Breast epithelium (tissue), 4 donors: Measurements from ENCODE around the gene OR4B1. TPM values are rescaled to one million over a fixed set of nuclear protein-coding genes. Genes with fewer than 3 reads are reported as not detected.
"Not testable (repeated sequence)": the region's sequence is repeated elsewhere in the genome, so short reads cannot be mapped to it uniquely, and the experiment has no call there.

ENCODE experiments used
- DNase-seq, 2 donors: peaks; one replicate each; pipeline ENCODE4 v3.0.0-alpha.2; 2019; ENCODE audit warnings: low spot score in 2 of 2
- H3K27ac ChIP-seq, 2 donors: fragments of 200-600 bp; sonication (generic) in 1 of 2; one replicate each; pipeline ENCODE4 v1.5.1; 2016 to 2019; ENCODE audit warnings: mild to moderate bottlenecking in 1 of 2
- H3K27me3 ChIP-seq, 2 donors: fragments of 200-600 bp; sonication (generic) in 1 of 2; one replicate each; pipeline versions ENCODE4 v1.5.1 to v1.6.0; 2017 to 2019; ENCODE audit warnings: control low read depth in 1 of 2, mild to moderate bottlenecking in 1 of 2
- H3K36me3 ChIP-seq: fragments of 200-600 bp; one replicate; pipeline ENCODE4 v1.5.1; 2019
- H3K4me1 ChIP-seq, 2 donors: fragments of 200-600 bp; sonication (generic); one replicate each; pipeline ENCODE4 v1.5.1; 2016 to 2019; ENCODE audit warnings: control low read depth in 1 of 2
- H3K4me3 ChIP-seq, 3 donors: fragments of 200-600 bp; sonication (generic); 1 replicate in 2 of 3; 2 replicates in 1 of 3; pipeline ENCODE4 v1.5.1; 2016 to 2019; ENCODE audit warnings: mild to moderate bottlenecking in 3 of 3, moderate library complexity in 2 of 3
- H3K9me3 ChIP-seq, 2 donors: fragments of 200-600 bp; sonication (generic) in 1 of 2; one replicate each; pipeline ENCODE4 v1.5.1; 2016 to 2019; ENCODE audit warnings: control low read depth in 1 of 2
- CTCF ChIP-seq, 3 donors: fragments of 450-650 bp; IDR thresholded peaks; one replicate each; pipeline ENCODE4 v1.5.1; 2016 to 2017; ENCODE audit warnings: antibody characterized with exemption in 3 of 3, mild to moderate bottlenecking in 3 of 3, moderate library complexity in 3 of 3
- POLR2A ChIP-seq: fragments of 450-650 bp; IDR thresholded peaks from one replicate; pipeline ENCODE4 v1.6.1; 2016; ENCODE audit warnings: antibody characterized with exemption, mild to moderate bottlenecking, moderate library complexity
- POLR2AphosphoS5 ChIP-seq, 3 donors: sonication (generic); formaldehyde crosslinking; IDR thresholded peaks; one replicate each; pipeline ENCODE4 v1.6.1; 2017; ENCODE audit warnings: antibody characterized with exemption in 3 of 3
- intact Hi-C: fragments of 100-400 bp; cut with DNase I; formaldehyde crosslinking; loops from one replicate; pipeline ENCODE4 v1.15.1; 2023; ENCODE audit warnings: low total_unique reads
- total RNA-seq, 3 donors: library from RNA; depleted of rRNA; stranded (reverse); fragments of >200 nt; gene quantifications; one replicate each; pipeline ENCODE4 v1.1.0, GENCODE V29; 2016

OR4B1 gene
- total RNA-seq, 3 donors from 2014 or later = not detected

DNA sequence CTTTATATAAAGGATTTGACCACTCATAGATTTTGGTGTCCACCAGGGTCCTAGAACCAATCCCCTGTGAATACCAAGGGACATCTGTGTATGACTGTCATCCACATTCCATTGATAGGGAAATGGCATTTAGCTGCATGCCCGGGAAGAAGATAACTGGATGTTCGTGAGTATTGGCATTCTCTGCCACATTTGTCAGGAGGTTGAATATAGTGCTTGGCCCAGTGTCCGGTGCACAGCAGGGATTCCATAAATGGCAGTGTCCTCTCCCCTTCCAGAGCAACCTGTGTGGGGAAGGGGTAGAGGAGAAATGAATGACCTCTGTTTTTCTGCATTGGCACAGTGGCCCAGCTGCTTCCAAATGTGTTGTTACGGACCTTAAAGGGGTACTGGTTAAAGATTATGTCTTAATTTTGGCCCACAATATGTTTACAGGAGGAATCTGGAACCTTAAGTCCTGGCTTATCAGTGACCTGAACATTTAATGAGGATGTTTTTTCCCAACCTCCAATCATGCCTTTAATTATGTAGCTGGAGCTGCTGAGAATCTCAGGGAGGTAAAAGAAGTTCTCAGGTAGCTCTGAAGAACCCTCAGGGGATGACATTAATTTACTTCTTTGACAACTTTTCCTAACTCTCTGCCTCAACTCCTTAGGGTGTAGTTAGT is 33.6 kb upstream of the OR4B1 start:
- no peak for DNase-seq
- TF ChIP-seq CTCF (IDR thresholded peaks at IDR 0.05) (no peak), POLR2A (no peak), POLR2AphosphoS5 (IDR thresholded peaks at IDR 0.05) (no peak)
- Histone ChIP-seq H3K36me3 (no peaks in the 10 kb centered on the region), H3K4me1 (no peaks in the 10 kb centered on the region), H3K27me3 (no peaks in the 10 kb centered on the region), H3K4me3 (no peak overlapping the region), H3K27ac (no peak overlapping the region), H3K9me3 (no peaks in the 10 kb centered on the region)
- intact Hi-C loops = no loop called here

GRCh38 chr11:48184452-48184851 is 32.2 kb upstream of the OR4B1 start:
- no peak for DNase-seq
- no peaks in the 10 kb centered on the region for H3K27me3 ChIP-seq
- TF ChIP-seq CTCF (IDR thresholded peaks at IDR 0.05) = no peak
- TF ChIP-seq POLR2A = no peak
- no peaks in the 10 kb centered on the region for H3K36me3 ChIP-seq
- no peak overlapping the region for H3K4me3 ChIP-seq
- H3K4me1 ChIP-seq = no peaks in the 10 kb centered on the region
- intact Hi-C loops = no loop called here
- H3K9me3 ChIP-seq = no peaks in the 10 kb centered on the region
- H3K27ac ChIP-seq = no peak overlapping the region

DNA sequence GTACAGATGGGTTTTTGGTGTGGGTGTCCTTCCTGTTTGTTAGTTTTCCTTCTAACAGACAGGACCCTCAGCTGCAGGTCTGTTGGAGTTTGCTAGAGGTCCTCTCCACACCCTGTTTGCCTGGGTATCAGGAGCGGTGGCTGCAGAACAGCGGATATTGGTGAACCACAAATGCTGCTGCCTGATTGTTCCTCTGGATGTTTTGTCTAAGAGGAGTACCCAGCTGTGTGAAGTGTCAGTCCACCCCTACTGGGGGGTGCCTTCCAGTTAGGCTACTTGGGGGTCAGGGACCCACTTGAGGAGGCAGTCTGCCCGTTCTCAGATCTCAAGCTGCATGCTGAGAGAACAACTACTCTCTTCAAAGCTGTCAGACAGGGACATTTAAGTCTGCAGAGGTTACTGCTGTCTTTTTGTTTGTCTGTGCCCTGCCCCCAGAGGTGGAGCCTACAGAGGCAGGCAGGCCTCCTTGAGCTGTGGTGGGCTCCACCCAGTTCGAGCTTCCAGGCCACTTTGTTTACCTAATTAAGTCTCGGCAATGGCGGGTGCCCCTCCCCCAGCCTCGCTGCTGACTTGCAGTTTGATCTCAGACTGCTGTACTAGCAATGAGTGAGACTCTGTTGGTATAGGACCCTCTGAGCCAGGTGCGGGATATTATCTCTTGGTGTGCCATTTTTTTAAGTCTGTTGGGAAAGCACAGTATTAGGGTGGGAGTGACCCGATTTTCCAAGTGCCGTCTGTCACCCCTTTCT is 25.5 kb upstream of the OR4B1 start:
- H3K4me1 ChIP-seq, H3K27me3 ChIP-seq, DNase-seq, H3K4me3 ChIP-seq, H3K27ac ChIP-seq, intact Hi-C loops, H3K36me3 ChIP-seq: not testable (repeated sequence)
- peaks cover 0 to 24% of the 10 kb centered on the region in 2 donors for H3K9me3 ChIP-seq

- Histone ChIP-seq H3K9me3 (peaks cover 0 to 40% of the 10 kb centered on the region in 2 donors), H3K36me3 (no peaks in the 10 kb centered on the region), H3K27me3 (no peaks in the 10 kb centered on the region), H3K4me3 (no peak overlapping the region), H3K4me1 (no peaks in the 10 kb centered on the region), H3K27ac (no peak overlapping the region)
- no peak for DNase-seq
- no peak for TF ChIP-seq POLR2AphosphoS5 (IDR thresholded peaks at IDR 0.05)
- TF ChIP-seq CTCF (IDR thresholded peaks at IDR 0.05) = no peak
- no peak for TF ChIP-seq POLR2A
- intact Hi-C loops = no loop called here
Observed at GRCh38 chr11:48193876-48194275, 22.7 kb upstream of the OR4B1 start.

- no peaks in the 10 kb centered on the region for H3K27me3 ChIP-seq
- DNase-seq = no peak
- intact Hi-C loops = no loop called here
- H3K27ac ChIP-seq = no peak overlapping the region
- TF ChIP-seq POLR2A (no peak), CTCF (IDR thresholded peaks at IDR 0.05) (no peak), POLR2AphosphoS5 (IDR thresholded peaks at IDR 0.05) (no peak)
- H3K9me3 ChIP-seq = no peaks in the 10 kb centered on the region
- H3K4me1 ChIP-seq = no peaks in the 10 kb centered on the region
- no peak overlapping the region for H3K4me3 ChIP-seq
- no peaks in the 10 kb centered on the region for H3K36me3 ChIP-seq
Observed at GRCh38 chr11:48207881-48208280, 8.7 kb upstream of the OR4B1 start.
